Astrocyte (in vitro differentiated cells and primary cell): Measurements from ENCODE around the gene UBE2Z. TPM values are rescaled to one million over a fixed set of nuclear protein-coding genes. Genes with fewer than 3 reads are reported as not detected.

Experiments
- DNase-seq: peaks from one replicate; pipeline ENCODE4 v3.0.0-alpha.2; 2010; ENCODE audit warnings: low read depth
- FAIRE-seq: peaks from 2 replicates; lab custom pipeline; 2011; peaks lifted over from hg19 to GRCh38; lab: Jason Lieb, UNC
- H2AFZ ChIP-seq: 2 replicates; pipeline ENCODE4 v1.6.0; 2012; ENCODE audit warnings: low read depth, low read length, inconsistent platforms
- H3K27ac ChIP-seq: 2 replicates; pipeline ENCODE4 v1.5.1; 2011; ENCODE audit warnings: low read depth, low read length, inconsistent platforms
- H3K27me3 ChIP-seq: 2 replicates; pipeline ENCODE4 v1.6.0; 2011; ENCODE audit warnings: low read length, inconsistent platforms; ENCODE audit not compliant: insufficient read depth
- H3K36me3 ChIP-seq: 2 replicates; pipeline ENCODE4 v1.5.1; 2011; ENCODE audit warnings: low read length, inconsistent platforms; ENCODE audit not compliant: insufficient read depth
- H3K4me1 ChIP-seq: 2 replicates; pipeline ENCODE4 v1.5.1; 2011; ENCODE audit warnings: low read length, inconsistent platforms; ENCODE audit not compliant: insufficient read depth
- H3K4me2 ChIP-seq: 2 replicates; pipeline ENCODE4 v1.6.0; 2012; ENCODE audit warnings: low read length, inconsistent platforms
- H3K4me3 ChIP-seq: 2 replicates; pipeline ENCODE4 v1.5.1; 2011; ENCODE audit warnings: low read depth, mild to moderate bottlenecking, low read length, inconsistent platforms; ENCODE audit not compliant: insufficient read depth
- H3K79me2 ChIP-seq: 2 replicates; pipeline ENCODE4 v1.6.0; 2012; ENCODE audit warnings: mild to moderate bottlenecking, low read length, inconsistent platforms; ENCODE audit not compliant: insufficient read depth
- H3K9ac ChIP-seq: 2 replicates; pipeline ENCODE4 v1.6.0; 2012; ENCODE audit warnings: mild to moderate bottlenecking, low read length, inconsistent platforms
- H3K9me3 ChIP-seq: 2 replicates; pipeline ENCODE4 v1.5.1; 2012; ENCODE audit warnings: low read depth, mild to moderate bottlenecking, low read length, inconsistent platforms; ENCODE audit not compliant: insufficient read depth
- H4K20me1 ChIP-seq: 2 replicates; pipeline ENCODE4 v1.6.0; 2012; ENCODE audit warnings: low read length, inconsistent platforms; ENCODE audit not compliant: insufficient read depth
- H3K27ac Mint-ChIP-seq: one replicate; pipeline ENCODE4 v1.8.0; 2021; ENCODE audit warnings: mild to moderate bottlenecking, mixed read lengths; ENCODE audit not compliant: unreplicated experiment
- H3K27me3 Mint-ChIP-seq: one replicate; pipeline ENCODE4 v1.8.0; 2021; ENCODE audit warnings: low read depth, mixed read lengths; ENCODE audit not compliant: unreplicated experiment
- H3K36me3 Mint-ChIP-seq: one replicate; pipeline ENCODE4 v1.8.0; 2021; ENCODE audit warnings: low read depth, mixed read lengths; ENCODE audit not compliant: unreplicated experiment
- H3K4me1 Mint-ChIP-seq: one replicate; pipeline ENCODE4 v1.8.0; 2021; ENCODE audit warnings: low read depth, mixed read lengths; ENCODE audit not compliant: unreplicated experiment
- H3K4me3 Mint-ChIP-seq: one replicate; pipeline ENCODE4 v1.8.0; 2021; ENCODE audit warnings: mild to moderate bottlenecking, moderate library complexity, mixed read lengths; ENCODE audit not compliant: unreplicated experiment
- H3K9me3 Mint-ChIP-seq: one replicate; pipeline ENCODE4 v1.8.0; 2021; ENCODE audit warnings: mild to moderate bottlenecking, mixed read lengths; ENCODE audit not compliant: unreplicated experiment
- EZH2 ChIP-seq: IDR thresholded peaks from 2 replicates; pipeline ENCODE4 v1.6.1; 2012; ENCODE audit warnings: mild to moderate bottlenecking, low read length, inconsistent platforms; ENCODE audit not compliant: insufficient read depth
- total RNA-seq: library from RNA; stranded (reverse); gene quantifications from 2 replicates; pipeline ENCODE4 v1.2.1, GENCODE V29; 2021
- TF ChIP-seq, protein P1 (sequence below): IDR thresholded peaks from 2 replicates; pipeline ENCODE4 v1.5.1; 2011; ENCODE audit warnings: low read depth, mild to moderate bottlenecking, inconsistent platforms, low read length, moderate library complexity; ENCODE audit not compliant: insufficient read depth

The UBE2Z gene
- total RNA-seq, 1 donor from 2014 or later, result 103 TPM

DNA sequence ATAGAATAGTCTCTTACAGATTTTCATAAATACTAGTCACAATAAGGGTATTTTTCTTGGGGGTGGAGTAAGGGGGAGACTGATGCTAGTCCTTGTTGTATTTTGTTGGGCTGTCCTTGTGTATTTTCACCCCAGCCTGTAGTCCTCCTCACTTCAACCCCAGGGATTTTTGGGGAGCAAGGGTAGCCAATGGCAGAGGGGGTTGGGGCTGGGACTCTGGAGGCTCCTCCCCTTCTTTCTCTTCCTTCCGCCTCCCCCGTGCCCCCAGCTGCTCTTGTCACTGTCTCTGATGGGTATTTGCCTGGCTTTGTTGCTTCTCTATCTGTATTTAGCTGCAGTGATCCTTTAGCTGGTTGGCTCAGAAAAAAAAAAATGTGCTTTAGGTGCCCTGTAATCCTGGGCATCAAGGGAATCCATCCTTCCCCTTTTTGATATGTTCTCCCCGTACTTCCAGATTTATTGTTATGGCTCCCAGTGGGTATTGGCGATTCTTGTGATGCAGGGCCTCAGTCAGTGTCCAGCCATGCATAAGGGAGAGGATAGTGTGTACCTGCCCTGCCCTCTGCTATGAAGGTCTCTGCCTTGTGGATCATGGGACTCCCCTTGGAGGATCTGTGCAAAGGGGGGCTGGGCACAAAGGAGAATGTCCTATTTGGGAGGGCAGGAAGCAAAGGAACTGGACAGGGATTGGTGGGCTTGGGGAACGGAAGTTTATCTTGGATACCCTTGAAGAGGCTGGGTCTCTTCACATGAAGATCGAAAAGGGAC lies 20.0 kb downstream of the UBE2Z start:
- H3K4me1 ChIP-seq, result no peaks in the 10 kb centered on the region
- Mint-ChIP-seq H3K4me1 (peaks cover 3% of the 10 kb centered on the region), H3K4me3 (no peak overlapping the region), H3K27me3 (no peaks in the 10 kb centered on the region), H3K36me3 (peaks cover 17% of the 10 kb centered on the region), H3K27ac (no peak overlapping the region), H3K9me3 (no peaks in the 10 kb centered on the region)
- H3K36me3 ChIP-seq, result peaks cover 79% of the 10 kb centered on the region
- no peak overlapping the region for H3K4me2 ChIP-seq
- H3K79me2 ChIP-seq, result peaks cover 18% of the 10 kb centered on the region
- no peak overlapping the region for H3K4me3 ChIP-seq
- H3K27me3 ChIP-seq, result no peaks in the 10 kb centered on the region
- no peak overlapping the region for H3K9ac ChIP-seq
- H2AFZ ChIP-seq, result no peak overlapping the region
- H4K20me1 ChIP-seq, result peaks cover 80% of the 10 kb centered on the region
- no peak for DNase-seq
- no peaks in the 10 kb centered on the region for H3K9me3 ChIP-seq
- TF ChIP-seq, protein P1, sequence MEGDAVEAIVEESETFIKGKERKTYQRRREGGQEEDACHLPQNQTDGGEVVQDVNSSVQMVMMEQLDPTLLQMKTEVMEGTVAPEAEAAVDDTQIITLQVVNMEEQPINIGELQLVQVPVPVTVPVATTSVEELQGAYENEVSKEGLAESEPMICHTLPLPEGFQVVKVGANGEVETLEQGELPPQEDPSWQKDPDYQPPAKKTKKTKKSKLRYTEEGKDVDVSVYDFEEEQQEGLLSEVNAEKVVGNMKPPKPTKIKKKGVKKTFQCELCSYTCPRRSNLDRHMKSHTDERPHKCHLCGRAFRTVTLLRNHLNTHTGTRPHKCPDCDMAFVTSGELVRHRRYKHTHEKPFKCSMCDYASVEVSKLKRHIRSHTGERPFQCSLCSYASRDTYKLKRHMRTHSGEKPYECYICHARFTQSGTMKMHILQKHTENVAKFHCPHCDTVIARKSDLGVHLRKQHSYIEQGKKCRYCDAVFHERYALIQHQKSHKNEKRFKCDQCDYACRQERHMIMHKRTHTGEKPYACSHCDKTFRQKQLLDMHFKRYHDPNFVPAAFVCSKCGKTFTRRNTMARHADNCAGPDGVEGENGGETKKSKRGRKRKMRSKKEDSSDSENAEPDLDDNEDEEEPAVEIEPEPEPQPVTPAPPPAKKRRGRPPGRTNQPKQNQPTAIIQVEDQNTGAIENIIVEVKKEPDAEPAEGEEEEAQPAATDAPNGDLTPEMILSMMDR, result no peak
- no peak for TF ChIP-seq EZH2
- FAIRE-seq, result no peak
- no peak overlapping the region for H3K27ac ChIP-seq

DNA sequence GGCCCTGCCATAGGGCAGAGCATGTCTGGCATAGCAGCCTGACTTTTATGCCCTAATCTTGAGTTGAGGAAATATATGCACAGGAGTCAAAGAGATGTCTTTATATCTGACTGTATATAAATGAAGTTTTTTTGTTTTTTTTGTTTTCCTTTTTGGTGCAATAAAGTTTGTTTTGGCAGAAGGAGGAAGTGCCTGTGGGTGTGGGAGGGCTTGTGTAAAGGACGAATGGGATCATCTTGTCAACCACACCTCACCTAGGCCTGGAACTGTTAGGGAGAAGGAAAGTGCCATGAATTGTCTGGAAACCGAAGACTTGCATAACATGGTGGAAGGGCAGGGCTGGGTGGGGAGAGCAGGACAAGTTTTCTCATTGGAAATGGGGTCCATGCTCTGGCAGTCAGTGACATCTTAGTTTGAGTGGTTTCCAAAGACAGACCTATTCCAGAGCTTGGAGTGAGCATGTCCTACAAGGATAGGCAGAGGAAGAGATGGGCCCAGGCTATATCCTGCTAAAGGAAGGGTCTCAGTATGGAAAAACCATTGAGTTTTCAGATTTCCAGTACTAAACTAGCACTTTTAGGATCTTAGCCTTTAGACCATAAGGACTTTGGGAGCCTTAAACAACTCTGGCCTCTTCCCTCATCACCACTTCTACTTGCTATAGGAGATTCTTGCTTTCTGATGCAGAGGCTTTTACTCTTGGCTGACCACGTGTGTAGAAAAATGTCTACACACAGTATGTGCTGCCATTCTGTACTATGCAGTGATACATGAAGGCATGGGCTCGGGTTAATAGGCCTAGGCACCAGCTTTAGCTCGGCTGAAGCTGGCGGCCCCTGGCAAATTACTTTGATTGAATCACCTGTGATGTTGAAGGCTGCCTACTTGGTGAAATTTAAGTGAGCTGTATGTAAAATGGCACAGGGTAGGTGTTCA lies 20.9 kb downstream of the UBE2Z start:
- Histone ChIP-seq H3K4me3 (no peak overlapping the region), H3K4me1 (no peaks in the 10 kb centered on the region), H3K27ac (no peak overlapping the region), H2AFZ (no peak overlapping the region), H4K20me1 (peaks cover 73% of the 10 kb centered on the region), H3K4me2 (no peak overlapping the region), H3K79me2 (peaks cover 18% of the 10 kb centered on the region), H3K9me3 (no peaks in the 10 kb centered on the region), H3K36me3 (peaks cover 78% of the 10 kb centered on the region), H3K27me3 (no peaks in the 10 kb centered on the region), H3K9ac (no peak overlapping the region)
- Mint-ChIP-seq H3K9me3 (no peaks in the 10 kb centered on the region), H3K4me1 (peaks cover 3% of the 10 kb centered on the region), H3K4me3 (no peak overlapping the region), H3K36me3 (peaks cover 18% of the 10 kb centered on the region), H3K27me3 (no peaks in the 10 kb centered on the region), H3K27ac (no peak overlapping the region)
- no peak for TF ChIP-seq EZH2
- TF ChIP-seq, protein P1, result no peak
- FAIRE-seq (no peak), DNase-seq (no peak)
